Nephron (organoid): ENCODE results near the gene ARHGAP9.
"Not testable (repeated sequence)": the region's sequence is repeated elsewhere in the genome, so short reads cannot be mapped to it uniquely, and the experiment has no call there.

Source experiments
- H3K27ac Mint-ChIP-seq, 3 experiments: 2 replicates each; pipeline ENCODE4 v1.8.0; 2020; ENCODE audit warnings: mixed read lengths in 3 of 3, mild to moderate bottlenecking in 2 of 3, moderate library complexity in 1 of 3
- H3K27me3 Mint-ChIP-seq: 2 replicates; pipeline ENCODE4 v1.8.0; 2021; ENCODE audit warnings: low read depth, mild to moderate bottlenecking, moderate library complexity, mixed read lengths
- H3K36me3 Mint-ChIP-seq: 2 replicates; pipeline ENCODE4 v1.8.0; 2020; ENCODE audit warnings: low read depth, mixed read lengths
- H3K4me1 Mint-ChIP-seq: 2 replicates; pipeline ENCODE4 v1.8.0; 2020; ENCODE audit warnings: mixed read lengths
- H3K4me3 Mint-ChIP-seq, 3 experiments: 2 replicates each; pipeline ENCODE4 v1.8.0; 2020; ENCODE audit warnings: mild to moderate bottlenecking in 3 of 3, mixed read lengths in 3 of 3, moderate library complexity in 2 of 3
- H3K9me3 Mint-ChIP-seq: 2 replicates; pipeline ENCODE4 v1.8.0; 2020; ENCODE audit warnings: mixed read lengths
- CTCF ChIP-seq, 3 experiments: fragments of 200-600 bp; sonication (generic); IDR thresholded peaks; one replicate each; pipeline ENCODE4 v1.5.0; 2021; ENCODE audit warnings: antibody characterized with exemption in 3 of 3; ENCODE audit not compliant: unreplicated experiment in 3 of 3

ARHGAP9 gene

GRCh38 chr12:57449375-57449774 lies 30.3 kb downstream of the ARHGAP9 start:
- Mint-ChIP-seq H3K36me3 (no peaks in the 10 kb centered on the region), H3K9me3 (no peaks in the 10 kb centered on the region), H3K27ac (no peak overlapping the region), H3K27me3 (no peaks in the 10 kb centered on the region), H3K4me3 (no peak overlapping the region), H3K4me1 (peaks cover 18% of the 10 kb centered on the region)
- no peak for TF ChIP-seq CTCF (IDR thresholded peaks at IDR 0.05; ENCODE audit: unreplicated experiment in 3 of 3)

GRCh38 chr12:57448669-57449068 lies 31.0 kb downstream of the ARHGAP9 start:
- Mint-ChIP-seq H3K27me3 (no peaks in the 10 kb centered on the region), H3K36me3 (no peaks in the 10 kb centered on the region), H3K9me3 (no peaks in the 10 kb centered on the region), H3K27ac (no peak overlapping the region), H3K4me1 (peaks cover 18% of the 10 kb centered on the region), H3K4me3 (no peak overlapping the region)
- no peak for TF ChIP-seq CTCF (IDR thresholded peaks at IDR 0.05; ENCODE audit: unreplicated experiment in 3 of 3)

GRCh38 chr12:57446292-57446960 lies 33.2 kb downstream of the ARHGAP9 start:
- Mint-ChIP-seq H3K4me3 (no peak overlapping the region), H3K4me1 (peaks cover 1% of the 10 kb centered on the region), H3K27ac (no peak overlapping the region), H3K9me3 (peaks cover 3% of the 10 kb centered on the region), H3K36me3 (no peaks in the 10 kb centered on the region), H3K27me3 (no peaks in the 10 kb centered on the region)
- no peak for TF ChIP-seq CTCF (IDR thresholded peaks at IDR 0.05; ENCODE audit: unreplicated experiment in 3 of 3)

GRCh38 chr12:57444744-57445143 lies 34.9 kb downstream of the ARHGAP9 start:
- Mint-ChIP-seq H3K27me3 (no peaks in the 10 kb centered on the region), H3K4me3 (no peak overlapping the region), H3K9me3 (peaks cover 5% of the 10 kb centered on the region), H3K36me3 (no peaks in the 10 kb centered on the region), H3K27ac (no peak overlapping the region), H3K4me1 (no peaks in the 10 kb centered on the region)
- no peak for TF ChIP-seq CTCF (IDR thresholded peaks at IDR 0.05; ENCODE audit: unreplicated experiment in 3 of 3)

- not testable (repeated sequence) for H3K4me3 Mint-ChIP-seq, H3K4me1 Mint-ChIP-seq, H3K27me3 Mint-ChIP-seq, H3K27ac Mint-ChIP-seq, H3K9me3 Mint-ChIP-seq, H3K36me3 Mint-ChIP-seq
These were observed 35.3 kb downstream of the ARHGAP9 start for GRCh38 chr12:57444337-57444736.

- Mint-ChIP-seq H3K36me3 (no peaks in the 10 kb centered on the region), H3K9me3 (peaks cover 5% of the 10 kb centered on the region), H3K27me3 (no peaks in the 10 kb centered on the region), H3K27ac (no peak overlapping the region), H3K4me3 (no peak overlapping the region), H3K4me1 (no peaks in the 10 kb centered on the region)
- no peak for TF ChIP-seq CTCF (IDR thresholded peaks at IDR 0.05; ENCODE audit: unreplicated experiment in 3 of 3)
These were observed 37.7 kb downstream of the ARHGAP9 start for GRCh38 chr12:57441846-57442427.

- not testable (repeated sequence) for H3K36me3 Mint-ChIP-seq, H3K27me3 Mint-ChIP-seq, H3K4me1 Mint-ChIP-seq, H3K9me3 Mint-ChIP-seq, H3K27ac Mint-ChIP-seq, H3K4me3 Mint-ChIP-seq
These were observed 38.3 kb downstream of the ARHGAP9 start for GRCh38 chr12:57441393-57441792.
